HG03045 (cell line): ENCODE results near the gene CPA3.

Experiments used
- ATAC-seq: cut with Tn5 transposase; IDR thresholded peaks from one replicate; pipeline ENCODE4 v1.9.1; 2021; ENCODE audit warnings: mild to moderate bottlenecking, moderate library complexity; ENCODE audit not compliant: unreplicated experiment

The CPA3 gene

DNA sequence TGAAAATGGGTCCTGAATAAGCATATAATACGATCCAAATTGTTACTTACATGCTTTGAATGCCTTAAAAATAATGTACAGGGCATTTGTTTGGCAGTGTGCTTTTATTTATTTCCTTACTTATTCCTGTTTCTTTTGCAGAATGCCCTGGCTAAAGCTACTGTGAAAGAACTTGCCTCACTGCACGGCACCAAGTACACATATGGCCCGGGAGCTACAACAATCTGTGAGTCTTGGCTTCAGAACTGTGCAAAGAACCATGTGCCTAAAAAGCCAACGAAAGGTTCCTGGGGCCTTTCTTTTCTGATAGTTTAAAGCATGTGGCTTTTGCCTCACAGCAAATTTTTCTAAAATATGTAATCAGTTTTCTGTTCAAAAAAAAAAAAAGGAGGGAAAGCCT, 7.8 kb upstream of the CPA3 start:
- no peak for ATAC-seq

DNA sequence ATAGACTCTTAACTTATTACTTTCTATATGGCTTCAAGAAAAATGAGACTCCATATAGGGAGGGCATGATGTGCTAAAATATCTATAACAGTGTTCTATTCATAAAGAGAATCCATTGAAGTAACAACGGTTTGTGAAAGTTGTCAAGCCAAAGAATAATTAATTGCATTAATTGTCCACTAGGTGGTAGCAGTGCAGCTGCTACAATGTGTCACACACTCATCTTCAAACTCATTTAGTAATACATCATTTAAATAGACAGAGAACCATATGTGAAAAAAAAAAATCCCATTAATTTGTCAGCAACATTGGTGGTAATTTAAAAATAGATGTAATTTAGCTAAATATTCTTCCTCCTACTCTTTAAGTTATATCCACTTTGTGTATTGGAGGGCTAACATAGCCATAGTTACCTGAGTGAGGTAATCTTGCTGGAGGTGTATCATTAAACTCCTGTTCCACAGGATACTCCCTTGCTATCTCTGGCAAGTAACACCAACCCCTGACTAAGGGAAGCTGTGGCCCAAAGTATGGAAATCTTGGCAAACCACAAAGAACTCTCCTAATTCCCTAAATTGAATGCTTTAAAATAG, 3.7 kb upstream of the CPA3 start:
- ATAC-seq: peak; percentile 76

DNA sequence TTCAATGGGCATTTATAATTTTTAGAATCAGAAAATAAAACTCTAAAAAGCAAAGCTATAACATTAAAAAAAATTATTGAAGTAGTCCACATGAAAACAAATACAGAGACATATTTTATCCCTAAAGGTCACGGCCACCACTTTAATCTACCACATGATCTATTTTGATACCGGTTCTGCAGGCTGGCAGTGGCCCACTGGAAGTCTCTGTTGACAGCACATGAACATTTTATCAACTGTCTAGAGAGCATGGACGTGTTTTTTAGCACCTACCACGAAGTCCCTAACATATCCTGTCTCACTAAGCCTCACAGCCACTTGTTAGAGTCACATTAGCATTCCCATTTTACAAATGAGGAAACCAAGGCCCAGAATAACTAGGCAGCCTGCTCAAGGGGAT, 1.8 kb upstream of the CPA3 start:
- ATAC-seq: no peak

DNA sequence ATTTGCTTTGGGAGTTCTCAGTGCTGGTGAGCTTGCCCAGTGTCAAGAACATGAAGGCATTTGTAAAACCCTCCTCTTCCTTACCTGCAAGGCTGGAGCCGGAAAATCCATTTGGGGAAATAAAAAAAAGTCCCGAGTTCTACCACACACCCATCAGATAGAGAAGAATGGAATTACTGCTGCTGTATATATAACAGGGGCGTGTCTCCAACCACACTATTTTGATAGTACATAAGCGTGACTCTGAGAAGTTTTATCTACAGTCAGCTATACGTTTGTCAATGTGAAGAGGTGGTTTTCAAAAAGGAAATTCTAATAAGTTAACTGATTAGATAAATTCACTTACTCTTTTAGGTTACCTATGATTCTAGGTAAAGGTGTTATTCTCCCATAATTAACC, 1.3 kb upstream of the CPA3 start:
- no peak for ATAC-seq

DNA sequence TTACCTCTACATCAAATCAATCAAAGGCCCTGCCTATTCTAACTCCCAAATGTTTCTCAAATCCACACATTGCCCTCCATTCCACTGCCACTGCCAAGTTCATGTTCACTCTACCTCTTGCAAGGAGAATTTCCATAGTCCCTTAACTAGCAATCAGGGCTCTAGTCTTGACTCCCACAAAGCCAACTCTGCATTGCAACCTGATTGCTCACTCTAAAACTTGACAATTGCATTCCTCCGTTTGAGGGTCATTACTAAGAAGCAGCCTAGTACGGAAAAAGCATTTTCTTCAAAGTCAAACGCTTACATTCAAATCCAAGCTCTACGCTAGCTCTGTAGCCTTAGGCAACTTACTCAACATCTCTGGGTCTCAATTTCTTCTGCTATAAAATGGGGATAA, 1.2 kb downstream of the CPA3 start:
- ATAC-seq: no peak

DNA sequence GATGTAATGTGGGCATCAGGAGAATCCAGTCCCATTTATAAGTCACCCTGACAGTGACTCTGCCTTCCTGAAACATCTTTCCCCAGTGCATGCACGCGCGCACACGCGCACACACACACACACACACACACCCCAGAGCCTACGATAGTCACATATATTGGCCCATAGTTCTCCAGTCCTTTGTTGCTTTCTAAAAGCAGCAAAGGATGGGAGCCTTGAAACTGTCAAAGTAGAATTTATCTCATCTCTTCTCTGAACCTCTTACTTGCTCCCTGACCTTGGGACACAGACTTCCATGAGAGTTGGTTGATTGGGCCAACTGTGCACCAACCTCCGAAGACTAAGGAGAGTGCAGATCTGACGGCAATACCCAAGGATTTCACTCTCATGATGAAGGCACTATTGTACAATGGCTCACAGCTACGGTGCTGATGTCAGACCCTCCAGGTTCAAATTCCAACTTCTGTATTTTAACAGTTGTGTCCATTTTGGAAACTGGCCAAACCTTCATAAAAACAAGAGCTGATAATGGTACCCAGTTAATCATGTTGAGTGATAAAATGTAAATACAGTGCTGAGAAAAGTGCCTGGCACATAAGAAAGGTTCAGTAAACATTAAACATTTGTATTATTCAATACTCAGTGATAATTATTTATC, 8.3 kb downstream of the CPA3 start:
- ATAC-seq: no peak

DNA sequence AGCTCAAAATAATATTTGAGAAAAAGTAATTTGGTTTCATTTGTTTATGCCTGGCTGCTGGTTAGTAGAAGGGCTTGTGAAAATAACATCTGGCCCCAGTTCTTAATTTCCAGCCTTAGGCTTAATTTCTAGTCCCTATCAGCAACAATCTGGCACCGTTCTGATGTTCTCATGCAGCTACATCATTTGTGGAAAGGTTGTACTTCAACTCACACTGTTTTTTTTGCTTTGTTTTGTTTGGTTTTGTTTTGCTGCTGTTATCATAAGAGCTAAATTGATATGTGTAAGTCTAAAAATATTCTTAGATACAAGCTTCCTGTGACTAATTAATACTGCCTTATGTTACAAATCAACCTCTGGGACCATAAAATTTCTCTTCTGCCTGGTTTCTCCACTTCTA, 8.9 kb downstream of the CPA3 start:
- ATAC-seq: no peak

DNA sequence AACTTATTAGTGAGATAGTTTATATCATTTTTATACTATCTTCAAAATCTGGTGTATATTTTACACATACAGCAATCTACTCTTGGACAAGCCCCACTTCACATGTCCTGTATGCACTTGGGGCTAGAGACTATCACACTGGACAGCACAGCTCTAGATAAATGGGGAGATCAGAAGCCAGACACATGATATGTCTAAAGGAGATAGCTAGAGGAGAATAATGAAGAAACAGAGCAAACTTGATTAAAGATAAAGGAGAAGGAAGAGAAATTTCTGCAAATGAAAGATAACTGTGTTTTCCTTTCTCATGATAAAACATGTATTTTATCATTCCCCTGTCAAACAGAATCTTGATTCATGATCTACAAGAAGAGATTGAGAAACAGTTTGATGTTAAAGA, 13.0 kb downstream of the CPA3 start:
- no peak for ATAC-seq

DNA sequence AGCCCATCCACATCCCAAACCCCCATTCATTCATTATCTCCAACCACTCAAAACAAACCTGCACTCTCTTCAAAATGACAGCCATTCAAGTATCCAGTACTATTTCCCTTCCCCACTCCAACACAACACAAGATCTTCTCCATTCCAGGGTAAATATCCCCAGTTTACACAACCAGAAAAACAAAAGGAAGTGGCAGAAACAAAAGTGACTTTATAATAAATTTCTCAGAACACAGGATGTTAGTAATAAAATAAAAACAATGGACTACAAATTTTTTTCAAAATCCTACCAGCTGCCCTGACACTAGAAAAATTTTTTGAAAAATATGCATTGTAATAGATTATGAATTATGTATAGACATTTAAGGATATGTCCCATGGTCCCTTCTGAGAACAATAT, 14.2 kb downstream of the CPA3 start:
- ATAC-seq: no peak

DNA sequence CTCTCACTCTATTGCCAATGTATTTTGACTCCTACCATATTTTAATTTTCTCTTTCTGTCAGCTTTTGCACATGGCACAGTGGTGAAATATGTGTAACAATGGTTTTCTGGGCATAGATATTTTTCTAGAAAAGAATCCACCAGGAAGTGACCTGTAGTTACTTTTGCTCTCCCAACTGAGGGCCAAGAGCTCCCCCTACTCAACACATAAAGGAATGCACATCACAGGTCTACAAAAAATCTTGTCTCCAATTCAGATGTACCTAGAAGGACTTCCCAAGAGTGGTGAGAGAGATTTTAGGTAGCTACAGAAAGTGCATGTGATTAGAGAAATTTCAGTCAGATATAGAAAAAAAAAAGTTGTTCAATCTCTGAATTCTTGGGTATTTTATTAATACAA, 15.6 kb downstream of the CPA3 start:
- no peak for ATAC-seq

DNA sequence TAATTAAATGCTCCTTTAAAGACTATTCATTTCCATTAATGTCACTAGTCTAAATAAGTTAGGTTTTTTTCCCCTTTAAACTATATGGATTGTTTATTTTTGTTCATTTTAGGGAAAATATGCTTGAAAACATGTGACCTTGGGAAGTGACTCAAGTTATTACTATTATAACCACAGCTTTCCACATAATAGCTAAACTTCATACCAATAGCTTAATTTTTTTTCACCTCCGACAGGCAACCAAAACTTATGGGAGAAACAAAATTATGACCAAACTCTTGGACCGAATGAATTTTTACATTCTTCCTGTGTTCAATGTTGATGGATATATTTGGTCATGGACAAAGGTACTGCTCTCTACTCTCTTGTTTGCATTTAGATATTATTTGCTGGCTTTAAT, 16.2 kb downstream of the CPA3 start:
- no peak for ATAC-seq

DNA sequence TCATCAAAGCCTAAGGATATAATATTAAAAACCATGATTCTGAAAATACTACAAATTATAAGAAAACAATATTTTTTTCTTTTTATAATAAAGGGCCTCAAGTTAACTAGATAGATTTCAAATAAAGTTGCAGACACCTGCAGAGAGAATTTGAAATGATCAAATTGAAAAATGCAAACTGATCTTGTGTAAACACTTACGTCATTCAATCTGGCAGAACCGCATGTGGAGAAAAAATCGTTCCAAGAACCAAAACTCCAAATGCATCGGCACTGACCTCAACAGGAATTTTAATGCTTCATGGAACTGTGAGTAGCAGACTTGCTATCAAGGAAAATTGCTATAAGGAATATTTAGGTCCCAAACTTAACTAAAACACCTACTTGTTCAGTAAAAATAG, 17.2 kb downstream of the CPA3 start:
- no peak for ATAC-seq

DNA sequence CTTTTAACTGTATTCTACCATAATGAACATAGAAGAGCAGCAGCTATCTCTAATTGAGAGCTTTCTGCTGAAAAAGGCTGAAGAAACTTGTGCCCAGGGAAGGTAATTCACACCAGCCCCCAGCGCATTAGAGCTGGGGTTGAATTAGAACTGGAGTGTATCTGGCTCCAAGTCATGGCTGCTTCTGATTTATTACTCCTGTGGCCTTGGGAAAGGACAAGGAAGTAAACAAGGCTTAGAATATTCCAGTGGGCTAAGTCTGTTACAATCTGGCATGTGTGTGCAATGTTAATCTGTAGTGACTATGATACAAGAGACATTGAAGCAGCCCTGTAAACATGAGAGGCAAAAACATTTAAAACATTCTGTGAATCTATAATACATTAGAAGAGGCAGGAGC, 18.1 kb downstream of the CPA3 start:
- ATAC-seq: no peak

DNA sequence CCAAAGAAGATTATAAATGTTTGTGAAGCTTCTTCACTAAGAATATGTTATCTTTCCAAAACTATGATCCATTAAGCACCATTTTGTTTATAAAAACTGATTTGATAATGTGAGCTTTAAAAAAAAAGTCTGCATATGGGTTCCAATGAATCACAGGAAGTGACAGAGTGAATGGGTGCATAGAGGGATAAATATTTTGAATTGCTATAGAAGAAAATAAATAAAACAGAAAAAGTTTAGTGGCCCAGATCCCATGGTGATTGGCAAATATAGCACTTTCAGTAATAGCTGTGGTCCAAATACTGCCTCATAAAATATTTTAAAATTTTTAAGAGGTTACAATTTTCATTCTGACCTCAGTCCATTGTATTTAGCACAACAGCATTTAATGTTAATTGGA, 19.2 kb downstream of the CPA3 start:
- no peak for ATAC-seq

DNA sequence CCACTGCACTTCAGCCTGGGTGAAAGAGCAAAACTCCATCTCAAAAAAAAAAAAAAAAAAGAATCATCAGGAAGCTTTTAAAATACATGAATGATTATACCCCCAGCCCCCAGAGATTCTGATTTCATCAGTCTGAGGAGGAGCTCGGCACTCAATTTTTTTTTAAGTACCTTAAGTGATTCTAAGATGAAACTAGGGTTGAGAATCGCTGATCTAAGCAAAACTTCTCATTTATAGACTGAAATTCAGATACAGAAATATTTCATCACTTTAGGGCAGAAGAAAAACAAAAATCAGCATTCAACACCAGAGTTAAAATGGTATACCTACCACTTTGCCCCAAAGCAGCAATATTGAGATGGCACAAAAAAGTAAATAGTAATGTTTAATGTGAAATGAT, 24.7 kb downstream of the CPA3 start:
- no peak for ATAC-seq

DNA sequence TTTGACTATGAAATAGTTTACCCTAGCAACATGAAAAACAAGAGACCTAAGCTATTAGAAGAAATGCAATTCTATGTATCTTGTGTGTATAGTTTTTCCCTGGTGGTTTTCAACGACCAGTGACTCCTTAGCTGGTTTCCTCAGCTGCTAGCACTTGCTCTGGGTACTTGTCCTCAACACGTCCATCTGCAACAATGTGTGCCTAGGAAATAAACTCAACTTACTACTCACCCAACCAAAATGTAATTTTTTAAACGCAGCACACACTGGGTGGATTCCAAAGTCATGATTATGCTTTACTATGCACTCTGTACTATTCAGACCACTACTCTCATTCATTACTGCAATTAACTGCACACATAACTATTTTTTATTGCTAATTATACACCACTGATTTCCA, 31.0 kb downstream of the CPA3 start:
- ATAC-seq: no peak

DNA sequence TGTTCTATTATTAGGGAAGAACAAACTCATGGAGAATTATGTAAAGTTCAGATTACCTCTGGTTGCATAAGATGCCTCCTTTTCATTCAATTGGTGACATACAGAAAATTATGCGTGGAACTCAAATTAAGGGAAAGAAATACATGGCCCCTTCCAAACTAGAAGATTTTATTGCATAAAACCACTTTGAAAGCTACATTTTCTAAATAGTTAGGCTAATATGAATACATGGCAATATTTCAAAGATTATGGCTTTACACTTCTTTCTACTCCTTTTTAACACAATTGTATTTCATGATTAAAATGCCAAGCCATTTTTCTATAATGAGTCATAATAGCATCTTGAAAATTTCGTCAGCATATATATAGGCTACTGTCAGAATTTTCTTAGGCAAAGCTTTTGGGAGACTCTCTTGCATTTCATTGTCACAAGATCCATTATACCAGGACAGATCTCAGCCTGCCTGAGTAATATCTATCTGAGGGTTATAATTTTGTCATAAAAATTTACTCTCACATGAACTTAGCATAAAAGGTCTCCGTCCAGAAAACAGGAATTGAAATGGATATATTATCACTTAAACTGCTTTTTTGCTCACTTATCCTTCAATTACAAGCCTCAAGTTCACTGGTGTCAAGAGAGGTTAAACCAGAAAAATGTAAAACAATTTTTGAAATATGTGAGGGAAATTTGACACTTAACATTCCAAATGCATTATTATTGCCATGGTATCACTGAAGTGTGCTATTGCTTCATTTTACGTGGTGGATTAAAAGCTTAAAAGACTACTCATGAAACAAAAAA, 37.1 kb downstream of the CPA3 start:
- ATAC-seq: no peak

DNA sequence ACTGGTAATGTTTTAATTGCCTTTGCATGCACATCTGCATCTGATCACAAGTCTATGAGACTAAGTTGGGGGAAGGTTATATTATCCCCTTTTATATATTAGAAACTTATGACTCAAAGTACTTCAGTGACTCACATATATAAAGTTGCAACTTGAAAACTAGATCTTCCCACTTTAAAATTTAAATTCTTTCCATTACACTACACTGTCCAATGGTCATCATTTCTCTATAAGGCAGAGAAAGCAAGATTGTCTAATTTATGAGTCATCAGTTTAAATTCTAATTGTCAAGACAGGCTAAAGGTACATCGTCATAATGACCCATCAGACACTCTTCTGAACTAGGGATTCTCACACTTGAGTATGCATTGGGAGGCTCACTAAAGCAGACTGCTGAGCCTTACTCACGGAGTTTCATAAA, 37.9 kb downstream of the CPA3 start:
- ATAC-seq: no peak

DNA sequence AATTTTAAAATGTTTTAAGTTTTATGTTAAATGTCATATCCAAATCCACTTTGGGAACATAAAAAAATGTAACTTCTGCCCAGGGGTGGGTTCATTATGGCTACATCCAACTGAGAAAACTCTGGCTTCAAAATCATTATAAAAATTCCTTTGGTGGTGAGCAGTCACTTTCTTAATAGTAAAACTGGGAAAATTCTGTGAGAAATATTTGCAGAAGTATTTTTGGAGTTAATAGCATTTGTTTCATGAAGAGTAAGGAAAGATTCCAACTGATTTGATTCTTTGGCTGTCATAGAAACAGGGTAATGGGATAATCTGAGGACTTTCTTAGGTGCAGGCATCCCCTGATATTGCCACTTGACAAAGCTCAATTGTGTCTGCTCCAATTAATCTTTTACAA, 38.8 kb downstream of the CPA3 start:
- ATAC-seq: no peak

DNA sequence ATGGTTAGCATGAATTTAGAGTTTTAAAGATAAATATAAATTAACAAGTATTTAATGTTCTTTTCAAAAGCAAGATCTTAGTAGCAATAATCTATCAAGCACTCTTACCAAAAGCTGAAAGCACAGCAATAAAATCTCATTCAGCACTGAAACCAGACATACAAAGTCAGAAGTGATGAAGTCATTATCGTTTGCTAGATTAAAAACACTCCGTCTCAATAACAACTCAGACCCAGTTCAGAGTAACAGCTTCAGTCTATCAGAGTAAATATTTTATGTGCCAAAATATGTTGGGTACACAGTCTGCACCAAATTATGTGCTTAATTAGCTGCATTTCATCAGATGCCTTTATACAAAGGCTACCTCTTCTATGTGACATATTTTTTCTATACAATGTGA, 41.6 kb downstream of the CPA3 start:
- no peak for ATAC-seq

DNA sequence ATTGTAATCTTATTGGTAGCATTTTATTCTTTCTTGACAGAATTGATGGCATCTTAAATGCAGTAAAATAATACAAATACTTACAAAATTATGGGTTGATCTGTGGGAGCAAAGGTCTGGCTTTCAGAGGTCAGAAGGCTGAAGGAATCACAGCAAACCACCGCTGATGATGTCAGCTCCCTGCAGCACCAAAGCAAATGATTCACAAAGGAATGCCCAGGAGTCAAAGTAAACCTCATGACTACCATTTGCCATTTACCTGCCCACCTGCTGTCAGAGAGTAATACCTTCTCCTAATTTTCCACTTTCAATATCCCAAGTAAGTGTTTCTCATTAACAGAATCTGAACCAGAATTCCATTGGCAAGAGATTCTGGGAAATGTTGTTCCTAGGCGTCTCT, 46.1 kb downstream of the CPA3 start:
- no peak for ATAC-seq

DNA sequence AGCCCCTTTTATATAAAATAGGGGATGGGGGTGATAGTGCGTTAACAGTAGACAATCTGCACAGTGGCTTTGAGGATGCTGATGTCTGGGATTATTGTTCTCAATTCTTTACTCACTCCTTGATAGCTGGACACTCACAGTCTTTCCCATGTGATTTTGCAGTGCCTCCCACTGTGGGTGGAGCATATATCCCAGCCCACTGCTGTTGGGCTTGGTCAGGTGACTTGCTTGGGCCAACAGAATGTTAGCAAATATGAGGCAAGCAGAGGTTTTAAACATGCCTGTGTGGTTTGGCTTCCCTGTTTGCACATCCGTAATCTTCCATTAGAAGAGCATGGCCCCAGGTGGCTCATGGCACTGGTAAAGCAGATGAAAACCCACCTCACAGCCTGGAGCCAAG, 46.5 kb downstream of the CPA3 start:
- no peak for ATAC-seq
